H9 (cell line): Measurements from ENCODE around the gene PPP5C. TPM values are rescaled to one million over a fixed set of nuclear protein-coding genes. Genes with fewer than 3 reads are reported as not detected.

ENCODE experiments used
- DNase-seq: peaks from one replicate; pipeline ENCODE4 v3.0.0-alpha.2; 2017
- H2AFZ ChIP-seq: one replicate; pipeline ENCODE4 v1.6.1; 2013; ENCODE audit warnings: mild to moderate bottlenecking, low read length, control low read depth, moderate library complexity
- H2AK5ac ChIP-seq: 2 replicates; pipeline ENCODE4 v1.6.1; 2013; ENCODE audit warnings: low read length, control low read depth, mixed read lengths; ENCODE audit not compliant: insufficient read length
- H2BK120ac ChIP-seq: one replicate; pipeline ENCODE4 v1.6.1; 2013; ENCODE audit warnings: low read depth, mild to moderate bottlenecking, low read length, control low read depth, inconsistent platforms; ENCODE audit not compliant: poor library complexity, severe bottlenecking
- H2BK12ac ChIP-seq: 2 replicates; pipeline ENCODE4 v1.6.1; 2013; ENCODE audit warnings: low read length, control low read depth, mixed read lengths, low read depth; ENCODE audit not compliant: insufficient read length
- H2BK15ac ChIP-seq: 2 replicates; pipeline ENCODE4 v1.6.1; 2013; ENCODE audit warnings: low read depth, low read length, control low read depth
- H2BK20ac ChIP-seq: one replicate; pipeline ENCODE4 v1.6.1; 2013; ENCODE audit warnings: low read depth, mild to moderate bottlenecking, low read length, control low read depth, inconsistent platforms; ENCODE audit not compliant: poor library complexity, severe bottlenecking
- H2BK5ac ChIP-seq: 2 replicates; pipeline ENCODE4 v1.6.1; 2013; ENCODE audit warnings: low read length, control low read depth, mixed read lengths; ENCODE audit not compliant: insufficient read length
- H3K14ac ChIP-seq: 2 replicates; pipeline ENCODE4 v1.6.1; 2013; ENCODE audit warnings: low read length, control low read depth; ENCODE audit not compliant: insufficient read depth
- H3K18ac ChIP-seq: 2 replicates; pipeline ENCODE4 v1.6.1; 2013; ENCODE audit warnings: low read depth, mild to moderate bottlenecking, mixed read lengths, low read length, control low read depth; ENCODE audit not compliant: insufficient read length
- H3K23ac ChIP-seq: 2 replicates; pipeline ENCODE4 v1.6.1; 2013; ENCODE audit warnings: low read length, control low read depth, mixed read lengths, low read depth; ENCODE audit not compliant: insufficient read length
- H3K23me2 ChIP-seq: 2 replicates; pipeline ENCODE4 v1.6.1; 2013; ENCODE audit warnings: low read depth, mild to moderate bottlenecking, mixed read lengths, low read length, control low read depth; ENCODE audit not compliant: insufficient read length, poor library complexity, severe bottlenecking
- H3K27ac ChIP-seq: 2 replicates; pipeline ENCODE4 v1.5.1; 2013; ENCODE audit warnings: low read length, control low read depth, mixed read lengths, low read depth; ENCODE audit not compliant: insufficient read length
- H3K27me3 ChIP-seq: 2 replicates; pipeline ENCODE4 v1.6.1; 2013; ENCODE audit warnings: low read length, control low read depth, inconsistent platforms; ENCODE audit not compliant: insufficient read depth
- H3K4ac ChIP-seq: 2 replicates; pipeline ENCODE4 v1.6.1; 2013; ENCODE audit warnings: low read depth, mild to moderate bottlenecking, control low read depth, inconsistent platforms, low read length, moderate library complexity
- H3K4me1 ChIP-seq: 2 replicates; pipeline ENCODE4 v1.6.1; 2013; ENCODE audit warnings: low read length, control low read depth, inconsistent platforms; ENCODE audit not compliant: insufficient read depth
- H3K4me2 ChIP-seq: 2 replicates; pipeline ENCODE4 v1.6.1; 2013; ENCODE audit warnings: low read length, control low read depth, mixed read lengths; ENCODE audit not compliant: insufficient read length, insufficient read depth
- H3K56ac ChIP-seq: 2 replicates; pipeline ENCODE4 v1.6.1; 2013; ENCODE audit warnings: low read depth, mild to moderate bottlenecking, mixed read lengths, low read length, control low read depth; ENCODE audit not compliant: insufficient read length
- H3K79me1 ChIP-seq: 2 replicates; pipeline ENCODE4 v1.6.1; 2013; ENCODE audit warnings: low read depth, mild to moderate bottlenecking, moderate library complexity, low read length, control low read depth, inconsistent platforms; ENCODE audit not compliant: insufficient read depth, poor library complexity, severe bottlenecking
- H3K79me2 ChIP-seq: 2 replicates; pipeline ENCODE4 v1.6.1; 2013; ENCODE audit warnings: low read length, control low read depth, inconsistent platforms; ENCODE audit not compliant: insufficient read depth
- H3K9ac ChIP-seq: 2 replicates; pipeline ENCODE4 v1.6.1; 2013; ENCODE audit warnings: low read length, control low read depth, mixed read lengths; ENCODE audit not compliant: insufficient read length; ENCODE audit errors: extremely low read depth
- H3K9me3 ChIP-seq: one replicate; pipeline ENCODE4 v1.6.1; 2013; ENCODE audit warnings: low read depth, low read length, inconsistent platforms; ENCODE audit not compliant: control insufficient read depth
- H3T11ph ChIP-seq: one replicate; pipeline ENCODE4 v1.6.1; 2013; ENCODE audit warnings: mild to moderate bottlenecking, low read length, control low read depth, inconsistent platforms
- H4K20me1 ChIP-seq: one replicate; pipeline ENCODE4 v1.6.1; 2013; ENCODE audit not compliant: control insufficient read depth, insufficient read length, insufficient read depth
- H4K5ac ChIP-seq: 2 replicates; pipeline ENCODE4 v1.6.1; 2013; ENCODE audit warnings: low read depth, mild to moderate bottlenecking, mixed read lengths, low read length, control low read depth; ENCODE audit not compliant: insufficient read length
- H4K8ac ChIP-seq: replicated peaks from 2 replicates; pipeline ENCODE4 v1.6.1; 2013; ENCODE audit warnings: low read length, control low read depth, mixed read lengths, low read depth; ENCODE audit not compliant: insufficient read length
- H4K91ac ChIP-seq: 2 replicates; pipeline ENCODE4 v1.6.1; 2013; ENCODE audit warnings: low read depth, mild to moderate bottlenecking, moderate library complexity, mixed read lengths, low read length, control low read depth; ENCODE audit not compliant: insufficient read length
- H3K27ac Mint-ChIP-seq, 3 experiments: 2 replicates in 2 of 3; 3 replicates in 1 of 3; pipeline ENCODE4 v1.8.0; 2020 to 2021; ENCODE audit warnings: mixed read lengths in 3 of 3, mild to moderate bottlenecking in 1 of 3, moderate library complexity in 1 of 3
- H3K27me3 Mint-ChIP-seq: 2 replicates; pipeline ENCODE4 v1.8.0; 2021; ENCODE audit warnings: low read depth, mild to moderate bottlenecking, moderate library complexity, mixed read lengths
- H3K36me3 Mint-ChIP-seq, 3 experiments: 2 replicates in 2 of 3; 3 replicates in 1 of 3; pipeline ENCODE4 v1.8.0; 2020 to 2021; ENCODE audit warnings: low read depth in 3 of 3, mixed read lengths in 3 of 3; ENCODE audit not compliant: insufficient read depth in 1 of 3
- H3K4me1 Mint-ChIP-seq, 2 experiments: 2 replicates each; pipeline ENCODE4 v1.8.0; 2020; ENCODE audit warnings: mixed read lengths in 2 of 2
- H3K4me3 Mint-ChIP-seq, 2 experiments: 2 replicates in 1 of 2; 3 replicates in 1 of 2; pipeline ENCODE4 v1.8.0; 2020 to 2021; ENCODE audit warnings: mild to moderate bottlenecking in 2 of 2, mixed read lengths in 2 of 2, moderate library complexity in 1 of 2
- H3K9me3 Mint-ChIP-seq, 2 experiments: 2 replicates in 1 of 2; 3 replicates in 1 of 2; pipeline ENCODE4 v1.8.0; 2020; ENCODE audit warnings: mild to moderate bottlenecking in 2 of 2, mixed read lengths in 2 of 2, moderate library complexity in 1 of 2
- CTCF ChIP-seq: fragments of 200-600 bp; sonication (generic); conservative IDR thresholded peaks from 3 replicates; pipeline ENCODE4 v1.8.0; 2021; ENCODE audit warnings: antibody characterized with exemption, mild to moderate bottlenecking
- WGBS: extraction: QIAGEN DNeasy Blood & Tissue Kit; methylation state at CpG from one replicate; pipeline ENCODE4 v1.1.7; 2013; ENCODE audit warnings: missing lambda C conversion rate, low lambda C conversion rate, mixed read lengths; ENCODE audit not compliant: insufficient read length; ENCODE audit errors: extremely low coverage; 5-methylcytosine and 5-hydroxymethylcytosine counted together
- total RNA-seq: library from RNA; stranded (reverse); gene quantifications from 2 replicates; pipeline ENCODE4 v1.2.1, GENCODE V29; 2021

PPP5C gene
- total RNA-seq, 1 experiment from 2014 or later: 108 TPM

DNA sequence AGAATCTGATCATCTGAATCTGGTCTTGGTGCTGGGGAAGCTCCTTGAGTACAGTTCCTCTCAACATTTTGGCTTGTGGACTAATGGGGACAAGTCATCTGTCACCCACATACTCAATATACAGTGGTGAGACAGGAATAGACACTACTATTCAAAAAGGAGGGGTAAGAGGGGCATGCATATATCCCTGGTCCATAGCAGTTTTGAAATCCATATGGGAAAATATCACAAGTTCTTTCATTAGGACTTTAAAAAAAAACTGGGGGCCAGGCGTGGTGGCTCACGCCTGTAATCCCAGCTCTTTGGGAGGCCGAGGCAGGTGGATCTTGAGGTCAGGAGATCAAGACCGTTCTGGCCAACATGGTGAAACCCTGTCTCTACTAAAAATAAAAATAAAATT is 20.3 kb upstream of the PPP5C start:
- no peaks in the 10 kb centered on the region for H3K27me3 ChIP-seq
- H3K79me1 ChIP-seq: no peaks in the 10 kb centered on the region
- no peak overlapping the region for H3K14ac ChIP-seq
- H3K4ac ChIP-seq: no peak overlapping the region
- no CpG with 5 or more reads among the region's 4 CpGs for WGBS
- no peak overlapping the region for H3K4me3 Mint-ChIP-seq
- H2BK20ac ChIP-seq: no peak overlapping the region
- H3K27ac ChIP-seq: no peak overlapping the region
- no peak overlapping the region for H2BK5ac ChIP-seq
- no peak overlapping the region for H2BK15ac ChIP-seq
- no peaks in the 10 kb centered on the region for H3K4me1 Mint-ChIP-seq
- no peak overlapping the region for H3K18ac ChIP-seq
- peaks cover 70 to 87% (median 84%) of the 10 kb centered on the region in 3 experiments for H3K36me3 Mint-ChIP-seq
- no peak overlapping the region for H3K23ac ChIP-seq
- no peak overlapping the region for H3K4me2 ChIP-seq
- H3K9me3 ChIP-seq: peaks cover 35% of the 10 kb centered on the region
- no peak overlapping the region for H4K5ac ChIP-seq
- no peaks in the 10 kb centered on the region for H3K4me1 ChIP-seq
- TF ChIP-seq CTCF: no peak
- no peak overlapping the region for H2AFZ ChIP-seq
- no peaks in the 10 kb centered on the region for H4K20me1 ChIP-seq
- H2BK120ac ChIP-seq: no peak overlapping the region
- H3K56ac ChIP-seq: no peak overlapping the region
- peaks cover 35 to 37% of the 10 kb centered on the region in 2 experiments for H3K9me3 Mint-ChIP-seq
- no peak overlapping the region for H3K27ac Mint-ChIP-seq
- H3K27me3 Mint-ChIP-seq: no peaks in the 10 kb centered on the region
- no peak overlapping the region for H4K91ac ChIP-seq
- H3K9ac ChIP-seq: no peak overlapping the region
- H2BK12ac ChIP-seq: no peak overlapping the region
- no peak overlapping the region for H2AK5ac ChIP-seq
- no peak overlapping the region for H4K8ac ChIP-seq
- no peaks in the 10 kb centered on the region for H3K23me2 ChIP-seq
- DNase-seq: no peak
- no peaks in the 10 kb centered on the region for H3K79me2 ChIP-seq
- H3T11ph ChIP-seq: no peak overlapping the region
